ENCODE data around the gene IFRD1.
"Not testable (repeated sequence)": the region's sequence is repeated elsewhere in the genome, so short reads cannot be mapped to it uniquely, and the experiment has no call there.

The IFRD1 gene

GRCh38 chr7:112504093-112504695 is 53.9 kb downstream of the IFRD1 start:
- Histone ChIP-seq H2AFZ (ENCODE audit: low read length, unreplicated experiment) (no peak overlapping the region), H3K4me3 (ENCODE audit: low read depth, low read length) (no peak overlapping the region), H3K79me2 (ENCODE audit: control insufficient read depth, insufficient read depth, low read length, unreplicated experiment) (no peaks in the 10 kb centered on the region), H3K27ac (ENCODE audit: low read depth, low read length) (no peak overlapping the region), H3K27me3 (ENCODE audit: insufficient read depth, low read length) (no peaks in the 10 kb centered on the region), H3K4me1 (ENCODE audit: control insufficient read depth, insufficient read depth, low read length, unreplicated experiment) (peaks cover under 1% of the 10 kb centered on the region), H3K36me3 (ENCODE audit: insufficient read depth, low read length) (no peaks in the 10 kb centered on the region)

GRCh38 chr7:112505495-112505894 is 55.2 kb downstream of the IFRD1 start:
- no peaks in the 10 kb centered on the region for H3K79me2 ChIP-seq (ENCODE audit: control insufficient read depth, insufficient read depth, low read length, unreplicated experiment)
- no peaks in the 10 kb centered on the region for H3K36me3 ChIP-seq (ENCODE audit: insufficient read depth, low read length)
- no peak overlapping the region for H3K4me3 ChIP-seq (ENCODE audit: low read depth, low read length)
- H2AFZ ChIP-seq (ENCODE audit: low read length, unreplicated experiment) = no peak overlapping the region
- no peak overlapping the region for H3K27ac ChIP-seq (ENCODE audit: low read depth, low read length)
- H3K27me3 ChIP-seq (ENCODE audit: insufficient read depth, low read length) = no peaks in the 10 kb centered on the region
- H3K4me1 ChIP-seq (ENCODE audit: control insufficient read depth, insufficient read depth, low read length, unreplicated experiment) = peaks cover 14% of the 10 kb centered on the region

GRCh38 chr7:112508404-112508803 is 58.1 kb downstream of the IFRD1 start:
- Histone ChIP-seq H2AFZ (ENCODE audit: low read length, unreplicated experiment) (no peak overlapping the region), H3K4me3 (ENCODE audit: low read depth, low read length) (no peak overlapping the region), H3K27ac (ENCODE audit: low read depth, low read length) (no peak overlapping the region), H3K79me2 (ENCODE audit: control insufficient read depth, insufficient read depth, low read length, unreplicated experiment) (no peaks in the 10 kb centered on the region), H3K36me3 (ENCODE audit: insufficient read depth, low read length) (no peaks in the 10 kb centered on the region), H3K27me3 (ENCODE audit: insufficient read depth, low read length) (no peaks in the 10 kb centered on the region), H3K4me1 (ENCODE audit: control insufficient read depth, insufficient read depth, low read length, unreplicated experiment) (peaks cover 18% of the 10 kb centered on the region)

- Histone ChIP-seq H3K36me3 (ENCODE audit: insufficient read depth, low read length) (no peaks in the 10 kb centered on the region), H3K27me3 (ENCODE audit: insufficient read depth, low read length) (no peaks in the 10 kb centered on the region; the same call in 1 of the 2 replicates), H3K79me2 (ENCODE audit: control insufficient read depth, insufficient read depth, low read length, unreplicated experiment) (no peaks in the 10 kb centered on the region), H3K27ac (ENCODE audit: low read depth, low read length) (peak overlapping the region; percentile 68), H3K4me1 (ENCODE audit: control insufficient read depth, insufficient read depth, low read length, unreplicated experiment) (peaks cover 18% of the 10 kb centered on the region), H3K4me3 (ENCODE audit: low read depth, low read length) (no peak overlapping the region), H2AFZ (ENCODE audit: low read length, unreplicated experiment) (no peak overlapping the region)
Measured at GRCh38 chr7:112509402-112509801, 59.1 kb downstream of the IFRD1 start.

- Histone ChIP-seq H3K27me3 (ENCODE audit: insufficient read depth, low read length) (no peaks in the 10 kb centered on the region; the same call in 1 of the 2 replicates), H3K4me1 (ENCODE audit: control insufficient read depth, insufficient read depth, low read length, unreplicated experiment) (peaks cover 18% of the 10 kb centered on the region), H3K79me2 (ENCODE audit: control insufficient read depth, insufficient read depth, low read length, unreplicated experiment) (no peaks in the 10 kb centered on the region), H3K27ac (ENCODE audit: low read depth, low read length) (peak overlapping the region; percentile 68), H3K36me3 (ENCODE audit: insufficient read depth, low read length) (no peaks in the 10 kb centered on the region), H3K4me3 (ENCODE audit: low read depth, low read length) (peak overlapping the region; percentile 19), H2AFZ (ENCODE audit: low read length, unreplicated experiment) (peak overlapping the region; percentile 48)
Measured at GRCh38 chr7:112510001-112510742, 59.9 kb downstream of the IFRD1 start.

- no peaks in the 10 kb centered on the region for H3K79me2 ChIP-seq (ENCODE audit: control insufficient read depth, insufficient read depth, low read length, unreplicated experiment)
- peaks cover 18% of the 10 kb centered on the region for H3K4me1 ChIP-seq (ENCODE audit: control insufficient read depth, insufficient read depth, low read length, unreplicated experiment)
- no peaks in the 10 kb centered on the region for H3K36me3 ChIP-seq (ENCODE audit: insufficient read depth, low read length)
- no peaks in the 10 kb centered on the region; the same call in 1 of the 2 replicates for H3K27me3 ChIP-seq (ENCODE audit: insufficient read depth, low read length)
- no peak overlapping the region for H3K4me3 ChIP-seq (ENCODE audit: low read depth, low read length)
- no peak overlapping the region for H2AFZ ChIP-seq (ENCODE audit: low read length, unreplicated experiment)
- H3K27ac ChIP-seq (ENCODE audit: low read depth, low read length) = no peak overlapping the region
Measured at GRCh38 chr7:112510743-112511110, 60.5 kb downstream of the IFRD1 start.

- Histone ChIP-seq H3K4me3 (ENCODE audit: low read depth, low read length) (no peak overlapping the region), H3K36me3 (ENCODE audit: insufficient read depth, low read length) (no peaks in the 10 kb centered on the region), H2AFZ (ENCODE audit: low read length, unreplicated experiment) (no peak overlapping the region), H3K27me3 (ENCODE audit: insufficient read depth, low read length) (peaks cover 3% of the 10 kb centered on the region), H3K27ac (ENCODE audit: low read depth, low read length) (no peak overlapping the region), H3K79me2 (ENCODE audit: control insufficient read depth, insufficient read depth, low read length, unreplicated experiment) (no peaks in the 10 kb centered on the region), H3K4me1 (ENCODE audit: control insufficient read depth, insufficient read depth, low read length, unreplicated experiment) (peaks cover 18% of the 10 kb centered on the region)
Measured at GRCh38 chr7:112511451-112512202, 61.4 kb downstream of the IFRD1 start.

GRCh38 chr7:112512451-112513210 is 62.4 kb downstream of the IFRD1 start:
- no peak overlapping the region for H3K4me3 ChIP-seq (ENCODE audit: low read depth, low read length)
- no peaks in the 10 kb centered on the region for H3K36me3 ChIP-seq (ENCODE audit: insufficient read depth, low read length)
- peaks cover 12% of the 10 kb centered on the region for H3K27me3 ChIP-seq (ENCODE audit: insufficient read depth, low read length)
- H3K79me2 ChIP-seq (ENCODE audit: control insufficient read depth, insufficient read depth, low read length, unreplicated experiment) = no peaks in the 10 kb centered on the region
- H2AFZ ChIP-seq (ENCODE audit: low read length, unreplicated experiment) = no peak overlapping the region
- H3K27ac ChIP-seq (ENCODE audit: low read depth, low read length) = no peak overlapping the region
- H3K4me1 ChIP-seq (ENCODE audit: control insufficient read depth, insufficient read depth, low read length, unreplicated experiment) = peaks cover 18% of the 10 kb centered on the region

GRCh38 chr7:112515989-112516388 is 65.7 kb downstream of the IFRD1 start:
- Histone ChIP-seq H2AFZ (ENCODE audit: low read length, unreplicated experiment) (no peak overlapping the region), H3K36me3 (ENCODE audit: insufficient read depth, low read length) (no peaks in the 10 kb centered on the region), H3K79me2 (ENCODE audit: control insufficient read depth, insufficient read depth, low read length, unreplicated experiment) (no peaks in the 10 kb centered on the region), H3K4me3 (ENCODE audit: low read depth, low read length) (no peak overlapping the region), H3K27ac (ENCODE audit: low read depth, low read length) (no peak overlapping the region), H3K4me1 (ENCODE audit: control insufficient read depth, insufficient read depth, low read length, unreplicated experiment) (no peaks in the 10 kb centered on the region), H3K27me3 (ENCODE audit: insufficient read depth, low read length) (peaks cover 30% of the 10 kb centered on the region)

- H3K79me2 ChIP-seq (ENCODE audit: control insufficient read depth, insufficient read depth, low read length, unreplicated experiment); H3K36me3 ChIP-seq (ENCODE audit: insufficient read depth, low read length); H2AFZ ChIP-seq (ENCODE audit: low read length, unreplicated experiment); H3K4me1 ChIP-seq (ENCODE audit: control insufficient read depth, insufficient read depth, low read length, unreplicated experiment); H3K27ac ChIP-seq (ENCODE audit: low read depth, low read length); H3K4me3 ChIP-seq (ENCODE audit: low read depth, low read length): not testable (repeated sequence)
- H3K27me3 ChIP-seq (ENCODE audit: insufficient read depth, low read length) = peaks cover 30% of the 10 kb centered on the region
Measured at GRCh38 chr7:112516418-112516817, 66.2 kb downstream of the IFRD1 start.
